ENCODE results near the gene LIMS3. TPM values are rescaled to one million over a fixed set of nuclear protein-coding genes. Genes with fewer than 3 reads are reported as not detected.
"Not testable (repeated sequence)": the region's sequence is repeated elsewhere in the genome, so short reads cannot be mapped to it uniquely, and the experiment has no call there.

LIMS3 gene
- total and polyA plus RNA-seq, 7 donors: 2.5 to 24.4 (median 5.7) TPM

DNA sequence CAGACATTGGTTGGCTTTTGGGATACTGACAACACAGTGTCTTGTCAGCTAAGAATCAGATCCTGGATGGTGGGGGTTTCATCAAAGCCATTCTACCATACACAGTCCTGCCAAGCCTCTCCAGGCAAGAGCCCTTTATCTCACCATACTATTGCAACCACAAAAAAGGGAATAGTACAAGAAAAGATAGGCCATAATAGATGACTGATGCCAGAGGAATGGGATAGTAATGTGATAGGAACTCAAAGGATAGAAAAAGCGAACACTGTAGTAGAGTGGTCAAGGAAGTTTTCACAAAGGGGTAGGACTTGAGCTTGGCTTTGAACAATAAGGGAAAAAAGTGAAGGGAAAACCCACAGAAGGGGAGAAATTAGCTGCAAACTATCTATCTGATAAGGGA is 30.7 kb downstream of the LIMS3 start:
- ATAC-seq; H3K4me1 ChIP-seq; H3K36me3 ChIP-seq (ENCODE audit: insufficient read depth in 1 of 2, low read depth in 1 of 2); H3K4me3 ChIP-seq; DNase-seq; H3K27ac ChIP-seq; intact Hi-C loops (cut with DNase I); H3K27me3 ChIP-seq (ENCODE audit: insufficient read depth in 3 of 3, low read length in 2 of 3); H3K9me3 ChIP-seq: not testable (repeated sequence)
- no CpG with 5 or more reads among the region's 1 CpG for WGBS, 3 donors

DNA sequence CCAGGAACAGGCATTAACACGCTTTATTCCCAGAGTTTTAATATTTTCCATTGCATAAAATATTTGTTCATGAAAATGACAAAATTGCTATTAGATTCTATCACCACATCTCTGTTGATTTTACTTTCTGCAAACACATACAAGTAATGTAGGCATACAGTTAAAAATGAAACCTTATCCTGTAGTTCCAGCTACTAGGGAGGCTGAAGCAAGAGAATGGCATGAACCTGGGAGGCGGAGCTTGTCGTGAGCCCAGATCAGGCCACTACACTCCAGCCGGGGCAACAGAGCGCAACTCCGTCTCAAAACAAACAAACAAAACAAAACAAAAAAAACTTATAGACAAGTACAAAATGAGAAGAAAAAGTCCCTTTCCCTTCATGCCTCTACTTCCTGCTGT is 38.0 kb downstream of the LIMS3 start:
- H3K4me3 ChIP-seq; intact Hi-C loops (cut with DNase I); H3K27ac ChIP-seq; DNase-seq; H3K27me3 ChIP-seq (ENCODE audit: insufficient read depth in 3 of 3, low read length in 2 of 3); H3K36me3 ChIP-seq (ENCODE audit: insufficient read depth in 1 of 2, low read depth in 1 of 2); H3K4me1 ChIP-seq; H3K9me3 ChIP-seq: not testable (repeated sequence)
- no CpG with 5 or more reads among the region's 6 CpGs for WGBS, 3 donors
- peak in 1 of 4 donors; percentile 44 for ATAC-seq

DNA sequence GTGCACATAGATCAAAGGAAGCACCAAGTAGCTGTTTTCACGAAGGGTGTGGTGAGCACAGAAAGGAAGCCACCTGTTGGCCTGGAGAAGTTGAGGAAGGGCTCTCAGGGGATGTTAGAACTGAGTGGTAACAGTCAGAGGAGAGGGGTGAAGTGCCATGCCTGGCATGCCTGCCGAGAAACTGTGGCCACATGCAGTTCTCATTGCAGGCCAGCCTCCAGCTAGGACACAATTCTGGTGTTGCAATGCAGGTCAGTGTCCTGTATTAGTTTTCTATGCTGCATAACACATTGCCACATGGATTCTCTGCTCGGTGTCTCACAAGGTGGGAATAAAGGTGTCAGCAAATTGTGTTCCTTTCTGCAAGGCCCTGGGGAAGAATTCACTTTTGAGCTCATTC is 46.9 kb downstream of the LIMS3 start:
- ATAC-seq: peak; percentile 87 to 98 (median 93)
- H3K27me3 ChIP-seq (ENCODE audit: insufficient read depth in 3 of 3, low read length in 2 of 3); H3K27ac ChIP-seq; intact Hi-C loops (cut with DNase I); DNase-seq; H3K9me3 ChIP-seq; H3K4me3 ChIP-seq; H3K36me3 ChIP-seq (ENCODE audit: insufficient read depth in 1 of 2, low read depth in 1 of 2); H3K4me1 ChIP-seq: not testable (repeated sequence)
- no CpG with 5 or more reads among the region's 3 CpGs for WGBS, 3 donors

DNA sequence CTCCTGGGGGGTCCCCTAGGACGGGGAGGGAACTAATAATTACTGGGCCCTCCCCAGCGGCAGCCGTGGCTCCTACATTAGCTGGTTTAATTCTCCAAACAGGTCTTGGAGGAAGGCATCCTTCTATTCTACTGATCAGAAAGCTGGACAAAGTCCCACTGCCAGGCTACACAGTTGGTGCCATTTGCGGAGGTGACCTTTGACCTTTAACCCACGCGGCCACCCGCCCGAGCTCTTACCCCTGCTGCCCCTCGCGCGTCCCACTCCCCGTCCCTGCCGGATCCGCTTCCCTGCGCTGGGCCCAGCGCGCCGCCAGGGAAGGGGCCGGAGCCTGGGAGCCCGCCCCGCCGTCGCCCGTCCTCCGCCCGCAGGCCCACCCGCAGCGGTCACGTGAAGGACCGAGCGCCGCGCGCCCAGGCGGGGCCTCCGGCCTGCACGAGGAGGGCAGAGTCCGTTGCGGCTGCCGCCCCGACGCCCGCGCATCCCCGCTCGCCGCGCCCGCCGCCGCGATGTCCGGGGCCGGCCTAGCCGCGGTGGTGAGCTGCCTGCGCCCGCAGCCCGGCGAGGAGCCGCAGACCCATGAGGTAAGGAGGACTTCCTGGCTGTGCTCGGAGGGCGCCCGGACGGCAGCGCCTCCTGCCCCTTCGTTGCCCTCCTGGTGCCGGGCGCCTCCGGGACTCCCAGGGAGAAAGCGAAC is 48.9 kb downstream of the LIMS3 start:
- H3K36me3 ChIP-seq (ENCODE audit: insufficient read depth in 1 of 2, low read depth in 1 of 2); H3K27ac ChIP-seq; H3K4me3 ChIP-seq; H3K27me3 ChIP-seq (ENCODE audit: insufficient read depth in 3 of 3, low read length in 2 of 3); DNase-seq; H3K4me1 ChIP-seq; H3K9me3 ChIP-seq; intact Hi-C loops (cut with DNase I): not testable (repeated sequence)
- peak in 3 of 4 donors; percentile 27 to 62 (median 60) for ATAC-seq
- no CpG with 5 or more reads among the region's 71 CpGs for WGBS, 3 donors

DNA sequence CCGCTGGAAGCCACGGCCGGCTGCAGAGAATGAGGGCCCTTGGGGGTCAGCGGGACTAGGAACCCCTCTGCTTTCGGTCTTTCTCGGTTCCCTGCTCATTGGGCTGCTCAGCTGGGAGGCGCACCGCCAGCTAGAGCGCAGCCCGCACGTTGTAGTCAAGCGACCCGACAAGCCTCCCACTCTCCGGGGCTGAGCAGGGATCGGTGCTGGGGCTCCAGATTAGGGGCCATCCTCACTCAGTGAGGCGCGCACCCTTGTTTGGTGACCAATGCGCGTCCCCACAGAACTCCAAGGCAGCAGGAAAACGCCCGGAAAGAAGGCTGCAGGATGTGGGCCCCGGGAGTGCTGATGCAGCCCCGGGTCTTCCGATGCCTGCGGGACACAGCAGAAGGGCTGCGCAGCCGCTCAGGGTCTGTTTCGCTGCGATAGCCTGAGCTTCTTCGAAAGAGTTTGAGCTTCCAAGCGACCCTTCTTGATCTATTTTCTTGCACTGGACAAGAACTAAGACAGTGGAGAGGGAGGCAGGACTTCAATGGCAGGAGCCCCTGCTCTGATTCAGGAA is 49.6 kb downstream of the LIMS3 start:
- H3K9me3 ChIP-seq; DNase-seq; H3K4me3 ChIP-seq; H3K36me3 ChIP-seq (ENCODE audit: insufficient read depth in 1 of 2, low read depth in 1 of 2); H3K27ac ChIP-seq; H3K4me1 ChIP-seq; intact Hi-C loops (cut with DNase I); H3K27me3 ChIP-seq (ENCODE audit: insufficient read depth in 3 of 3, low read length in 2 of 3): not testable (repeated sequence)
- ATAC-seq: peak in 1 of 4 donors; percentile 16
- no CpG with 5 or more reads among the region's 31 CpGs for WGBS, 3 donors

DNA sequence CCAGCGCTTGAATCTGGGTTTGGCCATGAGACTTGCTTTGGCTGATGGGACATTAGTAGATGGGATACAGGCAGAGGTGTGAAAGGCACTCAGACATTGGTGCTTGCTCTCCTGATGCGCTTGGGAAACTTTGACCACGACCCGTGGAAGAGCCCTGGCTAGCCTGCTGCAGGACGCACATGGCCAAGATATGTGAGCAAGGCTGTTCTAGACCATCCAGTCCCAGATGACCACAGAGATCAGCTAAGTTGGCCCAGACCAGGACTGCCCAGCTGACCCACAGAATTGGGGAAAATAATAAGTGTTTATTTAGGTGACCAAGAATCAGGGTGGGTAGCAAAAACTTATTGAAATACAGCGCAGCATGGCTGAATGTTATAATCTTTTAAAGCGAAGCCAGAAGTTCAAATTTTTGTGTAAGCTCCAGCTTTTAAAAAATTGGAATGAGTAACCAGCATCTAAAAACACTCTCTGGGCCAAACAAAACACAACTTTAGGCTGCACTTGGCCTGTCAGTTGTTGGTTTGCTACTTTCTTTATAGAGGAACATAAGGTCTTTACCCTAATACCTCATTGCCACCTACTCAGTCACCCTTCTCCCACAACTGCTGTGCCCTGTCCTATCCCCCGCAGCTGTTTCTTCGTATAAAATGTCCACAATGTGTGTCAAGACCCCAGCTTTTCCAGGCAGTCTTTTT is 51.8 kb downstream of the LIMS3 start:
- H3K27me3 ChIP-seq (ENCODE audit: insufficient read depth in 3 of 3, low read length in 2 of 3); H3K4me1 ChIP-seq; DNase-seq; intact Hi-C loops (cut with DNase I); H3K36me3 ChIP-seq (ENCODE audit: insufficient read depth in 1 of 2, low read depth in 1 of 2); H3K4me3 ChIP-seq; H3K27ac ChIP-seq; H3K9me3 ChIP-seq: not testable (repeated sequence)
- no CpG with 5 or more reads among the region's 9 CpGs for WGBS, 3 donors
- peak in 1 of 4 donors; percentile 50 for ATAC-seq

DNA sequence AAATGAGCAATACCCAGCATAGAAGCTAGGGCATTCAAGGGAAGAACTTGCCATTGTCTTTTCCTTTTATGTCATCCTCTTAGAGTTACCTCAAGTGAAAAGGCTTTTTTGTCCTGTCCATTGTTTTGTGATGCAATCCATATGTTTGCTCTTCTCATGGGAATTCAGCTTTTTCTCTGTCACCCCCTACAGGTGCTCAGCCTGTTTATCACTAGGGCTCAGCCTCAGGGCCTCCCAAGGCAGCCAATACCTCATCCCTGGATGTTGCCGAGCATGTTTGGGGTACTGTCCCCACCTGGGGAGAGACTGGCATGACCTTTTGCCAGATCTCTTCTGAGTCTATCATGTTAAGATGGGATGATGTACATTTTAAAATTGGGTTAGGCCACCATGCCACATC is 65.5 kb downstream of the LIMS3 start:
- intact Hi-C loops (cut with DNase I); H3K36me3 ChIP-seq (ENCODE audit: insufficient read depth in 1 of 2, low read depth in 1 of 2); H3K27ac ChIP-seq; H3K4me3 ChIP-seq; H3K4me1 ChIP-seq; DNase-seq; ATAC-seq; H3K9me3 ChIP-seq; H3K27me3 ChIP-seq (ENCODE audit: insufficient read depth in 3 of 3, low read length in 2 of 3): not testable (repeated sequence)
- no CpG with 5 or more reads among the region's 1 CpG for WGBS, 3 donors

DNA sequence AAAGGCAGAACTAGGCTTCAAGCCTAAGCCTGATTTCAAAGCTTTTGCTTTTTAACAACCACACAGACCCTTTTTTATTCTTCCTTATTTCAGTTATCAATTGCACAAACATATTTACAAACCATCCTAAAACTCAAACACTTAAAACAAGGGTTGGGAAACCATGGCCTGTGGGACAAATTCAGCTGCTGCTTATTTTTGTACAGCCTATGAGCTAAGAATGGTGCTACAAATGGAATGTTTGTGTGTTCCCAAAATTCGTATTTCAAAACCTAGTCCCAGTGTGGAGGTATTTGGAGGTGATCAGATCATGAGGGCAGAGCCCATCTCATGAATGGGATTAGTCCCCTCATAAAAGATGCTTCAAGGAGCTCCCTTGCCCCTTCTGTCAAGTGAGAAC is 67.0 kb downstream of the LIMS3 start:
- ATAC-seq: peak in 1 of 4 donors; percentile 45
- intact Hi-C loops (cut with DNase I); H3K4me3 ChIP-seq; DNase-seq; H3K27me3 ChIP-seq (ENCODE audit: insufficient read depth in 3 of 3, low read length in 2 of 3); H3K9me3 ChIP-seq; H3K4me1 ChIP-seq; H3K27ac ChIP-seq; H3K36me3 ChIP-seq (ENCODE audit: insufficient read depth in 1 of 2, low read depth in 1 of 2): not testable (repeated sequence)
- WGBS, 3 donors: no CpG with 5 or more reads among the region's 1 CpG

DNA sequence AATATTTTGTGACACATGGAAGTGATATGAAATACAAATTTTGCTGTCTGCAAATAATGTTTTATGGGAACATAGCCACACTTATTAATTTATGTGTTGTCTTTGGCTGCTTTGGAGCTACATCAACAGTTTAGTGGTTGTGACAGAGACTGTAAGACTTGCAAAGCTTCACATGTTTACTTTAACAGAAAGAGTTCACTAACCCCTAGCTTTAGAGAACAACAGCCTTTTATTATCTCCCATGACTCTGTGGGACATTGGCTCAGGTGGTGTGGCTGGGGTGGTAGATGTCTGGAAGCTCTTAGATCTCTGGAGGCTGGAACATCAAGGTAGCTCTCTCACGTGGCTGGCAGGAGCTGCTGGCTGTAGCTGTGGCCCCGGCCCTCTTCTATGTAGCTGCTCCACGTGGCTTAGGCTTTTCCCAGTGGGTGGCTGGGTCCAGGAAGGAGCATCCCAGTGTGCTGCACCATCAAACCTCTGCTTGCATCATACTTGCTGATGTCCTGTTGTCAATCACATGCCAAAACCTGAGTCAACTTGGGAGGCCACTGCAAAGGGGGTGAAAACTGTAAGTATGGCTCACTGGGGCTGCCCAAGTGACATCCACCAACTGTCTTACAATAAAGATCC is 67.7 kb downstream of the LIMS3 start:
- H3K4me3 ChIP-seq; H3K36me3 ChIP-seq (ENCODE audit: insufficient read depth in 1 of 2, low read depth in 1 of 2); H3K9me3 ChIP-seq; H3K27me3 ChIP-seq (ENCODE audit: insufficient read depth in 3 of 3, low read length in 2 of 3); H3K4me1 ChIP-seq; intact Hi-C loops (cut with DNase I); H3K27ac ChIP-seq; DNase-seq: not testable (repeated sequence)
- peak in 1 of 4 donors; percentile 69 for ATAC-seq
- WGBS, 3 donors: no CpG with 5 or more reads among the region's 3 CpGs

DNA sequence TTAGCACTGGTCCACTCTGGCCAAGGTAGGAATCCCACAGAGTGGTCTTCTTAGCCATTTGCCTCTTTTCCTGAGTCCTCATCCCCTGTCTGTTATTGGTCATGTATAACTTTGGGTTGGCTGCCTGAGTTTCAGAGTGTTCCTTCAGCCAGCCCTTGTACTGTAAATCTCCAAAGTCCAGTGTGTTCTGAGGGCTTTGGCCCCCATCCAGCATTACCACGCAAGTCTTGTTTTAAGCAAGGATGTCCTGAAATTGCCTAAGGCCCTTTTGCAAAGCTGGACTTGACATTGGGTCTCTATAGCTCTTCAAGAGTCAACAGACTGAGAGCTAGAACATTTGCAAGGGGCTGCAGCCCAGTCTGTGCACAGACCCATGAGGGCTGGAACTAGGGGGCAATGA is 68.4 kb downstream of the LIMS3 start:
- peak in 1 of 4 donors; percentile 51 for ATAC-seq
- H3K27ac ChIP-seq; H3K9me3 ChIP-seq; H3K4me3 ChIP-seq; DNase-seq; H3K27me3 ChIP-seq (ENCODE audit: insufficient read depth in 3 of 3, low read length in 2 of 3); H3K36me3 ChIP-seq (ENCODE audit: insufficient read depth in 1 of 2, low read depth in 1 of 2); intact Hi-C loops (cut with DNase I); H3K4me1 ChIP-seq: not testable (repeated sequence)
- WGBS, 3 donors: no CpG with 5 or more reads among the region's 1 CpG

DNA sequence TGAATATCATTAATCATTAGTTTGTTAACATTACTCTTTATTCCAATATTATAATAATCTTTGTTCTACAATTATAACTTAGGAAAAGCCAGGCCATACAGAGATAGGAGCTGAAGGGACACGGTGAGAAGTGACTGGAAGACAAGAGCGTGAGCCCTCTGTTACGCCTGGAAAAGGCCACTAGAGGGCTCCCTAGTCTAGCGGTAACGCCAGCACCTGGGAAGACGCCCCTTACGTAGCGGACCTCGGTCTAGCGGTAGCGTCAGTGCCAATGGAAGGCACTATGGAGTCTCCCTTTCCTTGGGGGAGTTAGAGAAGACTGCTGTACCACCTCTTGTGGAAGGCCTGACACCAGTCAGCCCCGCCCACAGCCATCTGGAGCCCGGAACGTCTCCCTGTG is 71.4 kb downstream of the LIMS3 start:
- WGBS, 3 donors: no CpG with 5 or more reads among the region's 14 CpGs
- H3K36me3 ChIP-seq (ENCODE audit: insufficient read depth in 1 of 2, low read depth in 1 of 2); H3K4me3 ChIP-seq; H3K27me3 ChIP-seq (ENCODE audit: insufficient read depth in 3 of 3, low read length in 2 of 3); DNase-seq; H3K4me1 ChIP-seq; intact Hi-C loops (cut with DNase I); H3K9me3 ChIP-seq; H3K27ac ChIP-seq: not testable (repeated sequence)
- ATAC-seq: peak; percentile 87 to 90 (median 88)

Data from psoas muscle (tissue), 8 donors.